Gastroesophageal sphincter (tissue), 3 donors: Measurements from ENCODE around the gene SLC9A1.

Source experiments
- CTCF ChIP-seq, 4 experiments: fragments of 200-600 bp in 2 of 4; fragments of 450-650 bp in 2 of 4; sonication (generic) in 1 of 4; IDR thresholded peaks; one replicate each; pipeline ENCODE4 v1.5.1; 2017 to 2019; ENCODE audit warnings: antibody characterized with exemption in 4 of 4, mild to moderate bottlenecking in 2 of 4, moderate library complexity in 2 of 4
- POLR2A ChIP-seq, 2 donors: fragments of 450-650 bp; IDR thresholded peaks; one replicate each; pipeline ENCODE4 v1.6.1; 2017; ENCODE audit warnings: antibody characterized with exemption in 2 of 2, mild to moderate bottlenecking in 2 of 2, moderate library complexity in 1 of 2

- no peak for TF ChIP-seq CTCF (IDR thresholded peaks at IDR 0.05)
- no peak for TF ChIP-seq POLR2A (IDR thresholded peaks at IDR 0.05)
Observed at GRCh38 chr1:27057389-27057788, 97.5 kb downstream of the SLC9A1 start.
